ENCODE data around the gene CETP.
A peak's percentile ranks its signal among the peaks of the same experiment; 100 is the strongest.
"Not testable (repeated sequence)": the region's sequence is repeated elsewhere in the genome, so short reads cannot be mapped to it uniquely, and the experiment has no call there.

The CETP gene

DNA sequence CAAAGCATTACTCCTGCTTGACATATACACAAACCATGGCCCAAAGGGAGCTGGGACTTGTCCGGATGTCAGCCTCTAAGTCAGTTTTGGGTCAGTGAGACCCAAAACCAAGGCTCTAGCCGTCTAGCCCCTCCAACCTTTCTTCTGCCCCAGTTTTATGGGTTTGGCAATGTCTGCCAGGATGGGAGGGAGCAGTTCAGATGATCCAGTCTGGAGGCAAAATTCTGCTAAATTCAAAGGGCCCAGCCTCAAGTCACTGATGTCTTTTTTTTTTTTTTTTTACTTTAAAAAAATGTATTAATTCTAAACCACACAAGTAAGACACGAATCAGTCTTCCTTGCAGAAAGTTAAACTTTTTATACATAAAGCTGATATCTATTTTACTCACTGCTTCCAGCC, 36.2 kb downstream of the CETP start:
- DNase-seq (ENCODE audit: low read depth in 3 of 3), result no peak

DNA sequence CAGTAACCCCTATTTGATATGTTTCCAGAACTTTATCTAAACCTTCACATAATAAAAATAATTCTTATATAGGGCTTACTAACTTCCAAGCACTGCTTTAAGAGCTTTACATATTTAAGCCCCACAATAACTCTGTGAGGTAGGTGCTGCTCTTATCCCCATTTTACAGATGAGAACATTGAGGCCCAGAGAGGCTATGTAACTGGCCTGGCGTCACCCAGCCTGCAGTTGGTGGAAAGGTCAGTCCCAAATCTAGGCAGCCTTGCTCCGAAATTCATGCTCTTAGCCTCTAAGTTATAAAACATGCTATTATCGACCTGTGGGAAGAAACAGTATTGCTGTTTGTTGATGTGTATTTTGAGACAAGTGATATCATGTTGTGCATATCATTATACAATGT, 36.6 kb downstream of the CETP start:
- no peak for DNase-seq (ENCODE audit: low read depth in 3 of 3)

DNA sequence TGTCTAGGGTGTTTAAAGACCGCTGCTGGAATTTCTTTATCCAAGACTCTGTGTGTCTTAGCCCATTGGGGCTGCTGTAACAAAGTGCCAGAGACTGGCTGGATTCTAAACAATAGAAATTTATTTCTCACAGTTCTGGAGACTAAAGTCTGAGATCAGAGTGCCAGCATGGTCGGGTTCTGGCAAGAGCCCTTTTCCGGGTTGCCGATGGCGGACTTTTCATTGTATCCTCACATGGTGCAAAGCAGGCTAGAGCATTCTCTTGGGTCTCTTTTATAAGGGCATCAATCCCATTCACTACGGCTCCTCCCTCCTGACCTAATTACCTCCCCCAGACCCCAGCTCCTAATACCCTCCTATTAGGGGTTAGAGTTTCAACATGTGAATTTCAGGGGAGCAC, 37.1 kb downstream of the CETP start:
- no peak for DNase-seq (ENCODE audit: low read depth in 3 of 3)

DNA sequence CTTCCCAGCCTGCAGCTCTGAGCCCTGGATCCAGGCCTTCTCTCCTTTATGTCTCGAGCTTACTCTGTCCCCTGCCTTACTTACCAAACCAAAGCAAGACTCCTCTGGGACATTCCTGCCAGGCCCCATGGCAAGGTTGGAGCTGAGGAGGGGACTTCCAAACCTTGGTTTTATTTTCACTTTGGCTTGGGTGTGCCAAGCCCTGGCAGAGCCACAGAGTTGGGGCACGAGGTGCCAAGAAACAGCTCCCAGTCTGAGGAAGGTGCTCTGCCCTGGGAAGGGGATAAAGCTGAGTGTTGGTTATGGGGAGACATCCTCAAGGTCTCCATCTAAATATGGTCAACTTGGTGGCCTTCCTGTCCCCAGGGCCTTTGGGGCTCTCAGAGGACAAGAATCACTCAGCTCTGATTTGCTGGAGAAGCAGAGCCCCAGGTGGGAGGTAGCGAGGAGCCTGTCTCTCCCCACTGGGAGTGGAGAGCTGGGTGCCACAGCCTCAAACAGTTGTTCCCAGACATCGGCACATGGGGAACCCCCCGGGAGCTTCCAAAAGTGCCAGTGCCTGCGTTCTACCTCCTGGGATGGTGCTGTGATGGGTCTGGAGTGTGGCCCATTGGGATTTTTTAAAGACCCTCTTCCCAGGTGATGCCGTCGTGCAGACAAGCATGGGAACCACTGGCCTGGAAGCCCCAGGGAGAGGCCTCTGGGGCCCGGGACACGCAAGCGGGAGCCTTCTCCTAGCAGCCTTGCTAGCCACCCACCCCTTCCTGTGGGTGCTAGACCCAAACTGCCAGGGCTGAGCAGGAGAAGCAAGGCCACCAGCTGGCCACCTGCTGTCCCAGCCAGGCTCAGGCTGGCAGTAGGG, 37.9 kb downstream of the CETP start:
- no peak for DNase-seq (ENCODE audit: low read depth in 3 of 3)

DNA sequence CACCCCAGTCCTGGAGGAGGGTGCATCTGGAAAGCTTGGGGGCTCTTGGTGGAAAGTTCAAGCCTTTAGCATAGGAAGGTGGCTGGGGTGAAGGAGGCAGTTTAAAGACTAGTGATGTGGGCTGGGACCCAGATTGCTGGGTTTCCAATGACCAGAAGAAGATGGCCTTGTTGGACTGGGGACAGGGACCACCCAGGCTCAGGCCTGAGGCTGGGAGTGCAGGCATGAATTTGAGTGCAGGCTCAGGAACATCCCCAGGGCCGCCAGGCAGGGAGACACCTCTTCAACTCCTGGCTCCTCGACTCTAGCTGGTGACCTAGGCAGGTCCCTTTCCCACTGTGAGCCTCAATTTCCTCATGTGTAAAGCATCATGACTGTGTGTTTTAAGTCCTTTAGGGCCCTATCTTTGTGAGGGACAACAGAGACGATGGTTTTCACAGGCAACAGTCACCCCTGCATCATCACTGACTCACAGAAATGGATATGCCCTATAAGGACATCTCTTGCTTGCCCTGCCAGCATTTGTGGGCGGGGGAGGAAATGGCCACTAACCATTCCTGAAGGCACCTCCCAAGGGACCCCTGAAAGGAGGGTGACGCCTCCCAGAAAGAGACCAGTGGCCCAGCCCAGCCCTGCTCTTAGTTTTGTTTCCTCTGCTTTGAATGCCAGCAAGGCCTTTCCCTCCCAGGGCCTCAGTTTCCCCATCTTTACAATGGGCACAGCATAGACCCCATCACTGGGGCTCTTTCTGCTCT, 38.7 kb downstream of the CETP start:
- DNase-seq (ENCODE audit: low read depth in 3 of 3), result peak in 2 of 3 experiments; percentile 46 to 53

DNA sequence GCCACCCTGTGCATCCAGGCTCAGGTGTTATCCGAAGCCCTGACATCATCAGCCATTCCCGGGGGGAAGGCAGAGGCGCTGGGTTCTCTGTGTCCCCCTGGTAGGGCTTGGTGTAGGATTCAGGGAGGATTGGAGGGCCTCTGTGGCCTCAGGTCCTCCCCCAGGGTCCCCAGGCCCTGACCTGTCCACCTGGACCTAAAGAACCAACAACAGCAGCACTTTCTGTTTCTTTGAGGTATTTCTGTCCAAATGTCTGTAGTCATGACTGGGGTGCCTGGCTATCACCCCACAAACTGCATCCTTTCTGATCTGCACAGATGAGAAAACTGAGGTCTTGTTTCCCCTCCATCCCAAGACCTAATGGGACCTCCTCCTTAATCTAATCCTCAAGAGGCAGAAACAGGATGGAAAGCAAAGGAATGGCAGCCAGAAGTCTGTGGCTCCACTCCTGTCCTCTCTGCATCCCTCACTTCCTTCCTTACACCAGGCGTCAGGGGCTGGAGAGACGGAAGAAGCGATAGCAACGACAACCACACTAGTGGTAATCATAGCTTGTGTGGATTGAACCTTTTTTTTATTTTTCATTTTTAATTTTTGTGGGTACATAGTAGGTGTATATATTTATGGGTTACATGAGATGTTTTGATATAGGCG, 39.4 kb downstream of the CETP start:
- DNase-seq (ENCODE audit: low read depth in 3 of 3), result no peak

DNA sequence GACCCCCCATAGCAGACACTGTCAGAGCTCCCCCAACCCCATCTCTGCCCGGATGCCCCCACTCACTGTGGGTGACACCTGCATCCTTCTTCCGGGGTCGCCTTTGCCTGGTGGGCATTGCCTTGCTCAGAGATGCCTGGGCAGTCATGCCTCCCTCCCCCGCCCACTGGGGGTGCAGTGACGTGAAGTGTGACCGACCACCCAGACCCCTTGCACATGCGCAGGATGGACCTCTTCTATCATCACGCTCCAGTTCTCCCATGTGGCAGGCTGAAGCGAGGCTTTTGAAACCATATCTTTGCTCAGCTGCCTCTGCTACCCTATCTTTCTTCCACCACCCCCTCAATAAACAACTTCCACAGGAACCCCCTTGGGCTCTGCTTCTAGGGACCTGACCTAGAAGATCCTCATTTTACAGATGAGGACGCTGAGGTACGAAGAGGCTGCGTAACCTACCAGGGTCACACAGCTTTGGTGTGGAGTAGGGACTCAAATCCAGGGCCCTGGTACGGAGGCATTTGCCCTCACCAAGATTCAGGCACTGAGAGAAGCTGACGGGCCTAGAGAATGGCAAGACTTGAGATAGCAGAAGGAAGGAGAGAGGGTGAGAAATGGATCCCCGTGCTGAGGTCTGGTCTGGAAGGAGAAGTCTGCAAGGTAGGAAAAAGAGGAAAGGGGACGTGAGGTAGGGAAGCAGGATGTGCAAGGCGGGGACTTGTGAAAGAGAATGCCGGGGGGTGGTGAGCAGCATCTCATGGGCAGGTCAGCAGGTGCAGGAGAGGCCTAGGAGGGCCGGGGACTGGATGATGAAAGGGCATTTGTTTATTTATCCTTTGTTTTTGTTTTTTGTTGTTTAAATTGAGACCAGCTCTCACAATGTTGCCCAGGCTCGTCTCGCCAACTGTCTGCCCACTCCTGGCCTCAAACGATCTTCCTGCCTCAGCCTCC, 42.0 kb downstream of the CETP start:
- DNase-seq (ENCODE audit: low read depth in 3 of 3), result no peak

DNA sequence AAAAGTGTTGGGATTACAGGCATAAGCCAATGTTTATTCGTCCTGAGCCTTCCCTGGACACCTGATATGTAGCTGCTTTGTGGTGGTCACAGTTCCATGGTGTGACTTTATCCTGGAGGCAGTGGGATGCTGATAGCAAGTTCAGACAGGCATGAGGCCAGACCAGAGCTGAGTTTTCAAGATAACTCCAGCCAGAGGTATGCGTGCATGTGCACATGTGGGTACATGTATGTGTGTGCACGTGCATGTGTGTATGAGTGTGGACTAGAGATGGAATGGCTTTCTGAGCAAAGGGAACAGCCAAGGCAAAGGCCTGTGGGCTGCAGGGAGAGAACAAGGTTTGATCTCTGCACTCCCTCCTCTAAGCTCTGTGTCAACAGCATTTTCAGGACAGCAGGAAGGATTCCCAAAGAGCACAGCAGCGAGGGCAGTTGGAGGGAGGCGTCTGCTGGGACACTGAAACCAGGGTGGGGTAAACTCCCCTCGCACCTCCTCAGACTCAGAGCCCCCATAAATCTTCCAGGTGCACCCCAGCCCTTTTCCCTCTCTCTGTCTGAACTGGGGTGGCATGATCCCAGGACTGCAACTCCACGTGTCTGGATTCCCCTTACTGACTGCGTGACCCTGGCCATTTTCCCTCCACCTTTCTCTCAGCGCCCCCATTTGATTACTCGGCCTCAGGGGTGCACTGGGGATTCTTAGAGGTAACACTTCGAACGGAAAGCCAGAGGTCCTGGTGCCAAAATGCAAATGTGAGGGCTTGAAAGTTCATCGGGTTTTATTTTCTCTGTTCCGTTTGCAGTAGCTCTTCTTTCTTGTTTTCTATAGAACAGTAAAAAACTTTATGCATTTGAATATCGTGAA, 42.9 kb downstream of the CETP start:
- no peak for DNase-seq (ENCODE audit: low read depth in 3 of 3)

DNA sequence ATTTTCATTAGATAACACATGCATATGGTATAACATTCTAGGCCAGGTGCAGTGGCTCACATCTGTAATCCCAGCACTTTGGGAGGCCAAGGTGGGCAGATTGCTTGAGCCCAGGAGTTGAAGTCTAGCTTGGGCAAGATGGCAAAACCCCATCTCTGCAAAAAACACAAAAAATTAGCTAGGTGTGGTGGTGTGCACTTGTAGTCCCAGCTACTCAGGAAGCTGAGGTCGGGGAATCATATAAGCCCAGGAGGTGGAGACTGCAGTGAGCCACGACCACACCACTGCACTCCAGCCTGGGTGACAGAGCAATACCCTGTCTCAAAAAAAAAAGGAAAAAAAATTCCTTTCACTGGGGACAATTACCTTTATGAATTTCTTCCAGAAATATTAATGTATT, 43.8 kb downstream of the CETP start:
- DNase-seq (ENCODE audit: low read depth in 3 of 3), result not testable (repeated sequence)

DNA sequence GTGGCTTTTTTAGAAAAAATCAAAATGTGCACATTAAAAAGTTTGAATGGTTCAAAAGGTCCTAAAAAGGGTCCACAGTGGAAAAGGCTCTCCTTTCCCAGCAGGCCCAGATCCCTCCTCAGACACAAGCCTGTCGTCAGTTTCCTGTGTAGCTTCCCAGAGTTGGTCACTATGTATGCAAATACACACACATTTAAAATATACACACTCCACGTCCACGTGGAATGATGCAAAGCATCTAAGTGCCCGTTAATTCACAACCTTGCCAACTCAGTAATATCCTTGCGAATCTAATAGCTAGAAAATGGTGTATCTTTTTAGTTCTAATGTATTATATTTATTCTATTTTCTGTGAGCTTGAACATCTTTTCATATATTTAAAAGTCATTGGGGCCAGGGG, 45.3 kb downstream of the CETP start:
- DNase-seq (ENCODE audit: low read depth in 3 of 3), result no peak

DNA sequence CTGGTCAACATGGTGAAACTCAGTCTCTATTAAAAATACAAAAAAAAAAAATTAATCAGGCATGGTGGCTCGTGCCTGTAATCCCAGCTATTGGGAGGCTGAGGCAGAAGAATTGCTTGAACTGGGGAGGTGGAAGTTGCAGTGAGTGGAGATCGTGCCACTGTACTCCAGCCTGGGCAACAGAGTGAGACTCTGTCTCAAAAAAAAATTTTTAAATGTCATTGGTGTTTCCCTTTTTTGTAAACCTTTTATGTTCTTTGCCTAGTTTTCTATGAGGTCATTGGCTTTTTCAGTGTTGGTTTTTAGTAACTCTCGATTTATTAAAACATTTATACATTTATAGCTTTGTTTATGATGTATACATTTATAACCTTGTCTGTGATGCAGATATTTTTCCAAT, 45.8 kb downstream of the CETP start:
- no peak for DNase-seq (ENCODE audit: low read depth in 3 of 3)

DNA sequence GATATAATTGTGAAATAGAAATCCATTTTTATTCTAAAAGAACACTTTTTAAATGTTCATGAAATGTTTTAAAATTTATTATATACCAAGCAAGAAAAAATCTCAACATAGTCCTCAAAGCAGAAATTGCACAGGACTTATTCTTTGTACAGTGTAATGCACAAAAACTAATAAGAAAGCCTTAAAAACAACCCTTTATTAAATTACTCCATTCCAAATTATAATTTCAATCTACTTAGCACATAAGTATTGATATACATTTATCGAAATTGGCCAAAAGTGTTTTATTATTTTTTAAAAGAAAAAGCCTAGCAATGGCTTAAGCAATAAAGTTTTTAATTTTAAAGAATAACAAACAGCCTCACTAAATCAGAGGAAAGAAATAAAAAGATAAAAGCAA, 46.7 kb downstream of the CETP start:
- DNase-seq (ENCODE audit: low read depth in 3 of 3), result no peak

DNA sequence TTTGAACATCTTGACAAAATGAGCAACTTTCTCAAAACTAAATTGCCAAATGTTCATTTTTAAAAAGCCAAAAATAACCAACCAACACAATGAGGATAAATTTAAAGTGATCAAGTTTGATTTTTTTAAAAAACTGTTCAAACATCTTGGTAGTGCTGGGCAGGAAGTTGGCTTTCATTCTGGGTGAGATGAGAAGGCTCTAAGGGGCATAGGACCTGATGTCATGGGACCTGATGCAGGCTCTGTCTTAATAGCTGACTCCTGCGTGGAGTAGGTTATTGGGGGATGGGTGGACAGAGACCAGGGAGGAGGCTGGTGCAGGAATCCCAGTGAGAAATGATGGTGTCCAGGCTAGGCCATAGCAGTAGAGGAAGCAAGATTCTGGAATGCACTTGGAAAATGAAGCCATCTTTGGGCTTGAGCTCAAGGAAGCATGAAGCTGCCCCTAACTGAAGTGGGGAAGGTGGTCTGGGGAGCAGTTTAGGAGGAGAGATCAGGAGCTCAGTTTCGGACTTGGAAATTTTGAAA, 48.0 kb downstream of the CETP start:
- DNase-seq (ENCODE audit: low read depth in 3 of 3), result no peak

DNA sequence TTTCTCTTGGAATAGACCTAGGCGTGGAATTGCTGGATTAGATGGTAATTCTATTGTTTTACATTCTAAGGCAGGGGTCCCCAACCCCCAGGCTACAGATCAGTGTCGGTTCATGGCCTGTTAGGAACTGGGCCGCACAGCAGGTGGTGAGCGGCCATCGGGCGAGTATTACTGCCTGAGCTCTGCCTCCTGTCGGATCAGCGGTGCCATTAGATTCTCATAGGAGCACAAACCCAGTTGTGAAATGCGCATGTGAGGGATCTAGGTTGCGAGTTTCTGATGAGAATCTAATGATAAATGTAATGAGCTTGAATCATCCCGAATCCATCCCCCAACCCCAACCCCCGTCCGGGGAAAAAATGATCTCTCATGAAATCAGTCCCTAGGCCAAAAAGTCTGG, 50.6 kb downstream of the CETP start:
- no peak for DNase-seq (ENCODE audit: low read depth in 3 of 3)

DNA sequence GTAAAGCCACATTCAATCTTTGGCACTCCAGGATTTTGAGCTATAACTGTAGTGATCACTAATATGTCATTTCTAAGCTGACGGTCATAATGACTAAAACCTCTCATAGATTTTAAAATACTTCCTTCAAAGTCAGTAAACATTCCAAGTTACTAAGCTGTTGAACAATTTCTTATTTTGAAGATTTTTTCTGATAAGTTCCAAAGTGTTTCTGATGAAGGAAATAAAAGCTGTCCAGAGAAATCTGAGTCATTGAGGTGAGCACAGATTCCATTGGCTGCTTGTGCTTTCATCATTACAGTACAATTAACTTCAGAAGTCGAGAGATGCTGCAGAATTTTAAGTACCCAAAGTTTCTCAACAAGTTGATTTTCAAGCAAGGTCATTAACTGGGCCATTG, 51.5 kb downstream of the CETP start:
- DNase-seq (ENCODE audit: low read depth in 3 of 3), result no peak

DNA sequence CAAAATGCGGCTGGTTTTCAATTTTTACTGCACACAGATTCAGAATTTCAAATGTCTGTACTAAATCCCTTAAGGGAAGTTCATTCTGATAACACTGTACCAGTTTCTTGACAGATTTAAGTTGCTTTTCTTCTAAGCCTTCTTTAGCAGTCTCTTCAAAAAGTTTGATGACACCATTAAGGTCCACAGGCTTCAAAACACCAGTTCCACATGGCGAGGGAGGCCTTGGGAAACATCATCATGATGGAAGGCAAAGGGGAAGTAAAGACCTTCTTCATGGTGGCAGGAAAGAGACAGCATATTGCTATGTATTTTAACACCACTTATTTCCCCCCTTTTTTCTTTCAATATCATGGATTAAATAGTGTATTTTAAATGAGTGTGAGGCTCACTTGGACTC, 52.2 kb downstream of the CETP start:
- no peak for DNase-seq (ENCODE audit: low read depth in 3 of 3)

DNA sequence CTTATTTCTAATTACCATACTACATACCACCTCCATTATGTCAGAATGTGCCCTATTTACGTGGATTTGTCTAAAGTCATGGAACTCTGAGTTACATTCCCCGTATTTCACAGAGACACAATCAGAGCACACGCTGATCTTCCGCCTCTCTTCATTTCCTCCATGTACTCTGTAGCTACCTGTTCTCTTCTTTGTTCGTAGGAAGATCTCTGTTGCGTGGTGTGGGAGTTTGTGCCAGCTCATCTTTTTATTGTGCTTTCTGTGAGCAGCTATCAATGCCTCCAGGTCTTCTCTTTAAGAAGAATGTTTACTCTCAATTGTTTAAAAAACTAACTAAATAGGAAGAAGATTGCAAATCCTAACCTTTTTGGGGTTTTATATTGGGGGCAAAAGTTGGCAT, 54.6 kb downstream of the CETP start:
- no peak for DNase-seq (ENCODE audit: low read depth in 3 of 3)

DNA sequence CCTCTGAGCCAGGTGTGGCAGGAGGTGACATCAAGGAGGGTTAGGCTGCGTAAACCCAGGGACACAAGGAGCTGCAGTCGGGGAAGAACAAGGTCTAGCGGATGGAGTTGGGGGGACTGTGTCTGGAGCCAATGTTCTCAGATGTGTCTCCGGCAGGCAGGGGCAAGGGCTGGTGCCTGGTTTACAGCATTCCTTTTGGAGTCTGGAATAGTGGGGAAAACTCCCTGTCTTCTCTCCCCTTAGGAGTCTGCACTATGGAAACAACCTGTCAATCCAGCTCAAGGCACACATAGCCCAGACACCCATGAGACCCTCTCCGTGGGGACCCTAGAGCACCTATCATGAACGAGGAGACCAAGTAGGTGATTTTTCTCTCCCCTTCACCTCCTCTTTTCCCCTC, 55.1 kb downstream of the CETP start:
- no peak for DNase-seq (ENCODE audit: low read depth in 3 of 3)

DNA sequence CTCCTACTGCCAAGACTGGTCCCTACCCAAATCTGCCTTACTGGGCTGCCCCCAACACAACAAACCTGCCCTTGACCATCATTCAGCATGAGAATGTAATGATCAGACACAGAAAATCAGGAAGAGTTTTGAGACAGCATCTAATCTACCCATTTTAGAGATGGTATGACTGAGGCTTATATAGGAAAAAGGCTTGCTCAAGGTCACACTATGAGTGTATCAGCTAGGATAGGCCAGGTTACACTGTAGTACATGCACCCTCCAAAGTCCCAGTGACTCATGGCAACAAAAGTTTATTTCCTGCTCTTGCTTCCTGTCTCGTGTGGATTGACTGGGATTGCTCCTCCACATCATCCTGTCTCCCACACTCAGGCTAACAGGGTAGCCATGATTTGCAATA, 55.5 kb downstream of the CETP start:
- DNase-seq (ENCODE audit: low read depth in 3 of 3), result no peak

DNA sequence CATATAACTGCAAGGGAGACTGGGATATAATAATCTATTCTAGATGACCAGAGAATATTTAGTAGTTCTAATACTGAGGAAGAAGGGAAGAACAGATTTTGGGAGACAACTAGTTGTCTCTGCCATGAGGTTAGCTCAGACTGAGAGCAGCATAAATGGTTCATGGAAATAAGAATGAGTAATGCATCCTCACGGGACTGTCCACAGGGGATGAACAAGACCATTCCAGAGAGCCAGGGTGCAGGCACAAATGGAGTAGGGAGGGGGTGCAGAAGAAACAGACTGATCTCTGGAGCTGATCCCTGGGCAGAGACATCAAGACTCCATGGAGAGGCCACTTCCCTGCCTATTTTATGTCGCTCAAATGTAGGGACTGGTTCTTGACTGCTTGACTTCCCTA, 58.0 kb downstream of the CETP start:
- DNase-seq (ENCODE audit: low read depth in 3 of 3), result no peak

Measured in stimulated activated CD4-positive, alpha-beta T cell treated with anti-CD3 and anti-CD28 coated beads, TNF-alpha, amount 100 ng/mL, for 24 hours (primary cell).